Stomach (tissue), 4 donors: ENCODE data around the gene LRRC9.

Experiments used
- CTCF ChIP-seq, 7 experiments: fragments of 450-650 bp in 4 of 7; fragments of 200-600 bp in 3 of 7; sonication (generic) in 3 of 7; IDR thresholded peaks; one replicate each; pipeline ENCODE4 v1.5.1; 2016 to 2019; ENCODE audit warnings: antibody characterized with exemption in 7 of 7, control low read depth in 2 of 7, mild to moderate bottlenecking in 1 of 7
- POLR2A ChIP-seq, 4 donors: fragments of 450-650 bp; IDR thresholded peaks; one replicate each; pipeline ENCODE4 v1.6.1; 2016; ENCODE audit warnings: antibody characterized with exemption in 4 of 4, control low read depth in 2 of 4, mild to moderate bottlenecking in 1 of 4, moderate library complexity in 1 of 4

GRCh38 chr14:59912443-59912842, 7.5 kb upstream of the LRRC9 start:
- TF ChIP-seq CTCF (IDR thresholded peaks at IDR 0.05) (no peak), POLR2A (IDR thresholded peaks at IDR 0.05) (no peak)
